Measurements from ENCODE around the gene SDF4.

SDF4 gene

DNA sequence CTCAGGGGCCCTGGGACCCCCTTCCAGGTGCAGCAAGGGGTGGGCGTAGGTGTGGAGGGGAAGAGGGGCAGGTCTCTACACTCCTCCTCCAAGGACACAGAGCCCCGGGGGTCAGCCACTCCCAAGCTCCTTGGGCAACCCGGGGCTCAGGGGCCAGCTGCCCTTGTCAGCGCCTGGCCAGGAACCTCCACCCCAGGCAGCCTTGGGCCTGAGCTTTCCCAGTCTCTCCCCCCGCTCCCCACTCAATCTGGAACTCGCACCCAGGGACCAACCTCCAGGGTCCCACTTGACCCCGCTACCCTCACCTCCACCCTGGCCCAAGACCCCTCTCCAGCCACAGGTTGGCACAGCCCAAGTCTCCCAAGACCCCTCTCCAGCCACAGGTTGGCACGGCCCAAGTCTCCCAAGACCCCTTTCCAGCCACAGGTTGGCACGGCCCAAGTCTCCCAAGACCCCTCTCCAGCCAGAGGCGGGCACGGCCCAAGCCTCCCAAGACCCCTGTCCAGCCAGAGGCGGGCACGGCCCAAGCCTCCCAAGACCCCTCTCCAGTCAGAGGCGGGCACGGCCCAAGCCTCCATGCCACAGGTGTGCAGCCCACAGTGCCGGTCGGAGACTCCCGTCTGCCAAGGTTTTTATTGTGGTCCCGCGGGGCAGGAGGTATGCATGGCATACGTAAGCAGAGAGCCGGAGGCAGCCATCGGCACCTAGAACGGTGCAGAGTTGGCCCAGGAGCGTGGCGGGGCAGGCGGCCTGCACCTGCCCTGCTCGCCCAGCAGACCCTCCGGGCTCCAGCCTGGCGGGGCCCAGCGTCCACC is 20.9 kb downstream of the SDF4 start:
- no peak for DNase-seq

DNA sequence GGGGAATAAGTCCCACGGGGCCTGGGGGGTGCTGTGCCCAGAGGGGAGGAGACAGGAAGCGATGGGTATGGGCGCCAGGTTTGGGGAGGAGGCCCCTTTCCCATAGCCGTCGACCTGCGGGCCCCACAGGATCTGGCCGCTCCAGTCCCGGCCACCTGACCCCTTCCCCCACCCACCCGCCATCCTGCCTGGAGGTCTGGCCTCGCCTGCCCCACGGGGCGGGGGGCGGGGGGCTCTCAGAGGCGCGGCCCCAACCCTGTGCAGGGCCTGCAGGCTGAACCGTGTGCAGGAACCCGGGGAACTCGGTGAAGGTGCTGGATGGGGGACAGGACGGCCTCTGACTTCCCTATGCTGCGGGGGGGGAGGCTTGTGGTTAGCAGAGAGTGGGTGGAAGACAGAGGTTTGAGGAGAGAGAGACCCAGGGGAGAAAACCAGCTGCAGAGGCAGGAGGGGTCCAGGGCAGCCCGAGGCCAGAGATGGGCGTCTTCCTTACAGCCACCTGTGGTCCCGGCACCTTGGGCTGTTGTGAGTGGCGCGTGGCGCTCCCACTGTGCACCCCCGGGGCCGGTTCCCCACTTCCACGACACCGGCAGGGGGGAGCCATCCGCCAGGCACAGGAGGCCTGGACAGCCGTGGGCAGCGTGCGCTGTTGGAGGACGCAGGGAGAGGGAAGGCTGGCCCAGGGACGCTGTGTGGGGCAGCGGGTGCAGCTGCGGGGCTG is 22.9 kb downstream of the SDF4 start:
- no peak for DNase-seq

DNA sequence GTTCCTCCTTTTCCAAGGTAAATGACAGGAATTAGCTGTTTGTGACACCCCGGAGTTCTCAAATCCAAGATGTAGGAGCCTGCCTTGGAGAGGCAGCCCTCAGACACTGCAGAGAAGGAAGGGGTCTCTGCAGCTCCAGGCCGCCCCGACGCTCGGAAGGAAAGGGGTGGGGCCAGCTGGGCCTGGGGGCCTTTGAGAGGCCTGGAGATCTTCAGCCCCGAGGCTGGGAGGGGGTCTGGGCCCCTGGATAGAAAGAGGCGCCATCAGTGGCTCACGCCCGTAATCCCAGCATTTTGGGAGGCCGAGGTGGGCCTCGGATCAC is 24.3 kb downstream of the SDF4 start:
- no peak for DNase-seq

DNA sequence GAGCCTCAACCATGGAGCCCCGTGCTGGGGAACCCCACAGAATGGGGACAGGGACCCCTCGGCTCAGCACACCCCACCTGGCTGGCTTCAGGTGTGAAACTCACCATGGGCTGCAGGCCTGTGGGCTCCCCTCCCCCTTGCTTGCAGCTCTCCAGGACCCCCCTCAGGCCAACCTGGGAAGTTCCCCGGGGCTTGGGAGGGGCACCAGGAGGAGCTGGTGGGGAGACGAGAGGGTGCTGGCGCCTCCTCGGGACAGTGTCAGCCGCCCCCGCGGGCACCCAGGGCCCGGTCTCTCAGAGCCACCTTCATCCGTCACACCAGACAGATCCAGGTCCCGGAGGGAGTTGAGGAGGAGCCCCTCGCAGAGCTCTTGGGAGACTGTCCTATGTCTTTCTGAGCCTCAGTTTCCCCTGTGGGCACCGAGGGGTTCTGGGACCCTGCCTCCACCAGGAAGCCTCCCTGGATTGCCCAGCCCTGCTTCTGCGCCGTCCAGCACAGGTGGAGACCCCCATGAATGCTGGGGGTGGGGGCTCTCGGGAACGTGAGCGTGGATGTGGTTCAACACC is 24.8 kb downstream of the SDF4 start:
- no peak for DNase-seq

DNA sequence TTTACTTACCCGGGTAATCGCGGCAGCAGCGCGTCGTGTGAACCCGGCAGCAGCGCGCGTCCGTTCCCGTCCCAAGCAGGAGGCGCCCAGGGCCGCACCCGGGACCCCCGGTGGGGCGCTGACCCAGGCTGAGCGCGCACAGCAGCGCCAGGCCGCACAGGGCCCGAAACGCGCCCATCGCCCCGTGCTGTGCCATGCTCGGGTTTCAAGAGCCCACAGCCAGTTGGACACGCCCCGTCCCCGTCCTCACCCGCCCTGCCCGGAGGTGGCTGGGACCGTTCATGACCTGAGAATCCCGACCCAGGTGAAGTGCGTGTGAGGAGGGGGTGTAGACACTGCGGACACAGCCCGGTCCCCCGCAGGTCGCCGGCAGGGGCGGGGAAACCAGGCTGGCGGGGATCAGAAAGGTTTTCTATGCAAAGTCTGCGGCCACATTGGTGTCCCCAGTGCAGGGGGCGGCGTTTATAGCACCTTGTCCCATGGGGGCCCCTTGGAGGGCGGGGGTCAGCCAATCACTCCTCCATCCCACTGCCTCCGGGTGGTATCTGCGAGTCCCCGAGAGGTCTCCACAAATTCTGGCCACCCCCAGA is 25.3 kb downstream of the SDF4 start, which contains the start of gene TNFRSF18:
TNFRSF18 (minus strand) TSS at position 217 of the 590 bp plus-strand sequence; CDS start at position 196, 21 bp downstream.
- DNase-seq: no peak

DNA sequence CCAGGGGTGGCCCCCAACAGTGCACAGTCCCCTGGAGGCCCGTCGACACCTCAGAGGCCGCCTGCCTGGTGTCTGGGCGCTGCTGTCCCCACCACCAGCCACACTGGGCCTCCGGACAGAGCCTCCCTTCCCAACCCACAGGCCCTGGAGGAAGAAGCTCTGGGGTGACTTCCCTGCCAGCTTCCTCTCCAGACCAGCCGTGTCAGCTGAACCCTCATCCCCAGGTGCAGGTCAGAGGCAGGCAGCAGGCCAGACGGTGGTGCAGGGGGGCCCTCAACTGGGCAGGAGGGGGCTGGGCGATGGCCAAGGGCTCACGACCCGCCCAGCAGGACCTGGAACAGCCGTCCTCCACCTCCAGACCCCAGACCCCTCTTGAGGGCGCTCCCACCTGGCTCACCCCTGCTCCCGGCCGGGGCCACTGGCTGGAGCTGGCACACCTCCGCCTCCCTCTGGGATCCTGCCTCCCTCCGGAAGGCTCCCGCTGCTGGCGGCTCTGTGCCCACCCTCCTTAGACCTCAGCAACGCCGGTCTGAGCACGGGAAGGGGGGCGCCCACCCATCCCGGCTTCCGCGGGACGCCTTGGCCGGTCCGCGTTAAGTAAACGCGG is 25.9 kb downstream of the SDF4 start:
- DNase-seq: no peak

DNA sequence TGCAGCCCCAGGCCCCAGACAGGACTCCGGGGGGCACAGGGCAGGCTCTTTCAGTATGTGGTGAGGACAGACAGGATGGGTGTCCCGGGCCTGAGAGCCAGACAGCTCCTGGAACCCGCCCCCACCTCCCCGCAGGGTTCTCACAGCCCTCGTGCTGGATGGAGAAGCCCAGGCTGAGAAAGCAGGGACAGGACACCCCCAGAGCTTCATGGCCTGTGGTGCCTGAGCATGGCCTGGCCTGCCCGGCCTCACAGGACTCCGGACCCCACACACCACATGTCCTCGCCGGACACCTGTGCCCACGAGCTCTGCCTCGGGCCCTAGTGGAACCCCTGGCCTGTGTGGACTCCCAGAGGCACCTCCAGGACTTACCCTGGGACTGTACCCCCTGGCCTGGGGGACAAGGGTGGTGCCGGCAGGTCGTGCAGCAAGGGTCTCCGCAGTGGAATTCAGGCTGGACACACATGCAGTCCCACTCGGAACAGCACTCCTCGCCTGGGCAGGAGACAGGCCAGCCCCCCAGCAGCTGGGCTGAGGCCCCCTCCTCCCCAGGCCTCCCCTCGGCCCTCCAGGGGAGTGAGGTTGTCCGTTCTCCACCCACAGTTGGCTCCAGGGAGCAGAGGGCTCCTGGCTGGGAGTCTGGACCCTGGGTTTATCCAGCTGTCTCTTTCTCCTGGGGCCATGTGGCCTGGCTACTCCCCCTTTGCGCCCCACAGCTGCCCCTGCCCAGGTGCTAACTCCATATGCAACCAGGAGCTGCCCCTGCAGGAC is 26.6 kb downstream of the SDF4 start:
- no peak for DNase-seq

DNA sequence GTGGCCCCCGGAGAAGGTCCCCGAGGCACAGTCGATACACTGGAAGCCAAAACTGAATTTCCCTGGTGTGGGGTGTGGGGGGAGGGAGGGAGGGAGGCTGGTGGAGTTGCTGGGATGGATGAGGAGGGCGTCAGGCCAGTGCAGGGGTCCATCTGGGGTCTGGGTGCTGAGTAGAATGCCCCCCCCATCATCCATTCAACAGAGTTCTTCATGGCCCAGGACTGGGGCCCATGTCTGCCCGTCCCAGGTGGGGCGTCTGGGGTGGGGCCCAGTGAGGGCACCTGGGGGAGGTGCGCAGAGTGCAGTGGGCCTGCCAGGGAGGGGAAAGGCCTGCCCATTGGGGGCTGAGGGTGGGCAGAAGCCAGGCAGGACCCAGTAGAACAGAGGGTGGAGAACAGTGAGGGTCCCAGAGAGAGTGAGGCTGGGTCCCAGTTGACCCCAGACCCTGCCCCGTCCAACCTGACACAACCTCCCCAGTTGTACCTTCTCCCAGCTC is 27.3 kb downstream of the SDF4 start:
- DNase-seq: no peak

DNA sequence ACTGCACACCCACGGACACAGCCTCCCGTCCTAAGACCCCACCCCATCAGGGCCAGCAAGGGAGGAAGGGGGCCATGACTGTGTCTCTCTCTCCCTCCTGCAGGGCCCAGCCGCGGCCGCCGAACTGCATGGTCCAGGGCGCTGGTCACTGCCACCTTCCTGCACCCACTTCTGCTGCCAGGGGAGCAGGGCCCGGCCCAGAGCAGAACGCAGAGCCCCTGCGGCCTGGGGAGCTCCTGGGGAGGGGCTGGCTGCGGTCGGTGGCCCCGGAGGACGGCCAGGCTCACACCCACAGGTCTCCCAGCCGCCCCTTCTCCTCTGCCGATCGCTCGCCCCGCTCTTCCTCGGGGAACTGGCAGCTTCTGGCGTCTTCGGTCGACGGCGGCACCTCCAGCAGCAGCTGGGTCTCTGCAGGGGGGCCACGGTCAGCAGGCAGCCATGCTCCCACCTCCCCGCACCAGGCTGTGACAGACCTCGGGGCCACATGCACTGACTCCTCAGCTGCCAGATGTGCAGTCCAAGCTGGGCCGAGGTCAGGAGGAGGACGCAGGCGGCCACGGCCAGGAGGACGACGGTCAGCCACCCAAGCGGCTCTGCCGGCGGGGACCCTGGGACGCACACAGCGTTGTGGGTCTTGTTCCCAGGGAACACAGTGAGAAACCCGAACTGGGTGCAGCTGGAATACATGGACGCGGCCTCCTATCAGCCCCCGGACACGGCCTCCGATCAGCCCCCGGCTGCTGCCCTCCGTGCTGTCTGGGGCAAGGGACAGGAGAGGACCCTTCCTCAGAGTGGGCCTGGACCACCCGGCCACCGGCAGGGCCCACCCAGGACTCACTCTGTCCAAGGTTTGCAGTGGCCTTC is 28.0 kb downstream of the SDF4 start:
- DNase-seq: no peak

DNA sequence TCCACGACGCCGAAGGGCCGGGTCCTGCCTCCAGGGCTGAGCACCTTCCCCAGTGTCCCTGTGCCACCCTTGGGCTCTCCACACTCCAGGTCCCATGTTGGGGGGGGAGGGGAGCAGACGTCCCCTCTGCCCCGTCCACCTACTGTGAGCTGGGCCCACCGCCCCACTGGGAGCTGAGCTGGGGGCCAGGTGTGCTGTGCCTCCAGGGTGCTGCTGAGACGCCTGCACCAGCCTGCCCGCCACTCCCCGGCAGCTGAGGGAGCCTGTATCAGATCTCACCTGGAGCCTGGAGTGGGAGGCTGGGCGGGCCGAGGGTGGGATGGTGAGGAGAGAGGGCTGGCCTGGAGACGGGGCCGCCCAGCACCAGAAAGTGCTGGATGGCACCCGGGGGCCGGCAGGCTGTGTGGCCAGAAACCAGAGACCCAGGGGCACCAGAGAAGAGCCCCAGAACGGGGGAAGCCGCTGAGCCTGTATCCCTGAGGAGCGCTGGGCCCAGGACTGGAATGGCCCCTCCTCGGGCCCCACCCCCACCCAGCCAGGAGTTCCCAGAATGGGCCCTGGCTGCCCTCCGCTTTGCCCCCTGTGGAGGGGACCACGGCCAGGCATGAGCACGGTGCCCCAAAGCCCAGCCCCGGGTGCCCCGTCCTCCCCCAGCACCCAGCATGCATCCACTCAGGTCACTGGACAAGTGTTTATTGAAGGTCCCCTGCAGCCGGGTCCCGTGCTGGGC is 28.8 kb downstream of the SDF4 start:
- DNase-seq: no peak

DNA sequence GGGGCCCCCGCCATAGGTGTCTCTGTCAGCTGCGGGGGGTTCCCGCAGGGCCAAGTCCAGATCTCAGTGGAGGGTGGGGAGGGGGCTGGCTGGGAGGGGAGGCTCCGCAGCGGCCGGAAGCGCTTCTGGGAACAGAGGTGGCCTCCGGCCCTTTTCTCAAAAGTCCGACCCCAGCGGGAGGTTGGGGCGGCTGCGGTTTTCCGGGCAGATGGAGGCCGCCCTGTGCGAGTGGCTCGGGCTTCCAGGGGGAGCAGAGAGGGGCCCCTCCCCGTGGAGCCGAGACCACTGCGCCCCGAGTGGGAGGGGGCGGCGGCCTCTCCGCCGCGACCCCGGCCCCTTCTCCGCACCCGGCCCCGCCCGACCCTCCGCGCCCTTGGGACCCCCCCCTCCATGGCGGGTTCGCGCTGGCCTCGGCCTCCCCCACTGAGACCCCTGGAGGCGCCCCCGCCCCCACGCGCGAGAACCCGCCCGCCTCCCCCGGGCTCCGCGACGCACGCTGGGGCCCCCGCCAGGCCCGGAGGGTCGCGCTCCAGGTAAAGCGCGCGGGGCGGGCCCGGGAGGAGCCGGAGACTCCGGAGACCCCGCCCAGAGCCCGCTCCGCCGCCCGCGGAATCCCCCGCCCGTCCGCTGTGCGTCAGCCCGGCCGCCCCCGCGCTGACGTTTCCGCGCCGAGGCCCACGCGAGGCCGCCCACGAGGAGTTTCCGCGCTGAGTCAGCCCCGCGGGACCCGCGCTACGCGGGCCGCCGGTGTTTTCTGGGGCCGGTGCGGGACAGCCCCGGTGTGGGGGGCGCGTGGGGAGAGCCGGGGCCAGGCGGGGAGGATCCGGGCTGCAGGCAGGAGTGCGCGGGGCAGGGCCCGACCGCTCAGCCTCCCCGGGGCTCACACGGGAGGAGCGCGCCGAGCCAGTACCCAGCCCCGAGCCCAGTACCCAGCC is 30.7 kb downstream of the SDF4 start:
- DNase-seq: no peak

DNA sequence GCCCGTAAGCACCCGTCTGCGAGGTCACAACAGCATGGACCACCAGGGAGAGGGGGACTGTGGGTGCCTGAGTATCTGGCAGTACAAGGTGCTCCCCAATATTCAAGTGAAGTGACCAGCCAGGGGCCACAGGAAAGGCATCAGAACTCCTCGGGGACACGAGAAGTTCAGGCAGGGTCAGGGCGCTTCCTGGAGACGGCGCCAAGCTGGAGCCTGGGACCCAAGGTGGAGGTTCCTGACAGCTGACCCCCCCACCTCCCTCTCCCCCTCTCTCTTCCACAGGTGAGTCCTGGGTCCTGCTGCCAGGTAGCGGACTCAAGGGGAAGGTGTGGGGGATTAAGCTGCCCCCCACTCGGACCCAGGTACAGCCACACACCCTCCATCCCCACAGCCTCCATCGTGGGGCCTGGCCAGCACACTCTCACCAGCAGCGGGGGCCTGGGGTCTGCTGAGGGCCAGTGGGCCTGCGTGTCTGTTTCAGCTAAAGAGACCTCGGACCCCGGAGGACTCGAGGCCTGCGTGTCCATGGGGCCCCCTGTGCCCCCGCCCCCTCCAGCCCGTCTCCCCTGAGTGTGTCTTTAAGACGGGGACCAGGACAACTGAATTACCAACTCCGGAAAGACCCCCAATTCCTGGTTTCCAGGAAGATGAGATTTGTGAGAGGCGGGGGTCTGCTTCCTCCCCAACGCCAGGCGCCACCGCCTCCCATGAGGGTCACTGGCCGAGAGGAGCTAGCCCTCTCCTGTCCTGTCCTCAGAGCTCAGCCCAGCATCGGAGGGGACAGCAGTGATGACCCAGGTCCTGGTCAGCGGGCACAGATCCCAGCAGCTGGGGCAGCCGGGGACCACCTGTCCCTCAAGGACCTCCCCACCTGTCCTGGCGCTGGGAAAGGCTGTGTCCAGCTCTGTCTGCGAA is 31.6 kb downstream of the SDF4 start:
- DNase-seq: no peak

DNA sequence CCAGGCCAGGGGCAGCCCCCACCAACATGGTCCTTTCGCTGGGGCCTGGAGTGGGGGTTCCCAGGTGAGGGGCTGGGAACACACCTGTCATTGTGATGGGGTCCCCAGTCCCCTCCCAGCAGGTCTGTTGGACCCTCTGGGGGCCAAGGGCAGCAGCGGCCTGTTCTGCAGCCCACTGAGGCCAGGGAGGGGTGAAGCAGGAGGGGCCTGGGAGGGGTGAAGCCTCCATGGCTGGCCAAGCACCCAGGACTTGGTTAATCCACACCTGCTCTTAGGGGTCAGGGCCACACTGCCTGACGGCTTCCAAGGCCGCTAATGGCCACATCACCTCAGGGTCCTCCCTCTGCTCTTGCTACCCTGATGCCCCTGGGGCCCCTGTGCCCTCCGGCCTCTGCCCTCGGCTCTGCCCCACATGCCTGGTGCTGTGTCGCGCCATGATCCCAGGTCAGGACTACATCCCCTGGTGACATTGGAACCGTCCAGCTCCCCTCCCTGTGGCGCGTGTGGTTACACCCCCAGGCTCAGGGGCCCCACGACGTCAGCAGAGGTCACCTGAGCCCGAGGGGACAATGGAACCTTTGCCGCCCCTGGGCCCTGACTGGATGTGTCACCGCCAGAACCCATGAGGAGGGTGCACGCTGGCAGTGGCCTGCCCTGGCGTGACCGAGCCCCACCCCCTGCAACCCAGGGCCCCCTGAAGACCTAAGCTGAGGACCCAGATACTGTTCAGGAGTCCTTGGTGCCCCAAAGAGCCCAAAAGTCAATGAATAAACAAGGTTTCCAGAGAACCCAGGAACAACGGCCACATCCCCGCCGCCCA is 32.5 kb downstream of the SDF4 start:
- DNase-seq: no peak

DNA sequence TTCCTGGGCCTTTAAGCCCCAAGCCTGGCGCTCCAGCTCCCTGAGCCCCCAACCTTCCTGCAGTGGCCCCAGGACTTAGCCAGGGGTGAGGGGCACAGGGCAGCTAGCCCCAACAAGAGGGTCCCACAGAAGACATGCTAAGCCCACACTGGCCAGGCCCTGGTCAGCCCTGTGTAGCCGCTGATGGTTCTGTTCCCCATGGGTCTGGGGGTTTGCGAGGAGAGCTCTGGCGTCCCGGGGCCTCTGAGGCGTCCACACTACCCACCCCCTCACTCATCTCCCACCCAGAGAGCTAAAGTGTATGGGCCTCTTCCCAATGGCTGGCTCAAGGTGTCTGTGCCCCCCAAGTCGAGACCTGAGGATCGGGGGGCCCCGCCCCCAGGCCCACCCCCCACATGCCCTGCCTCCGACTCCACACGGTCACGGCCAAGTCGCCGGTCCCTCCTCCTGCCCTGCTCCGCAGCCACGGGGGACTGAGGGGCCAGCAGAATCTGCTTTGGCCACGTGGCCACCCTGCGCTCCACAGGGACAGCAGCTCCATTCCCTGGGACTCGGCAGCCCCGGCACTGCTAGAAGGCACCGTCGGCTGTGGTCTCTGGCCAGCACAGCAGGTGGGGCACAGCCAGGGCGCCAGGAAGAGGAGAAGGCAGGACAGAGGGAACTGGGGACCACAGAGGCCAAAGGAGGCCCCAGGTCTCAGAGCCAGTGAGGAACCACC is 33.2 kb downstream of the SDF4 start:
- DNase-seq: no peak

DNA sequence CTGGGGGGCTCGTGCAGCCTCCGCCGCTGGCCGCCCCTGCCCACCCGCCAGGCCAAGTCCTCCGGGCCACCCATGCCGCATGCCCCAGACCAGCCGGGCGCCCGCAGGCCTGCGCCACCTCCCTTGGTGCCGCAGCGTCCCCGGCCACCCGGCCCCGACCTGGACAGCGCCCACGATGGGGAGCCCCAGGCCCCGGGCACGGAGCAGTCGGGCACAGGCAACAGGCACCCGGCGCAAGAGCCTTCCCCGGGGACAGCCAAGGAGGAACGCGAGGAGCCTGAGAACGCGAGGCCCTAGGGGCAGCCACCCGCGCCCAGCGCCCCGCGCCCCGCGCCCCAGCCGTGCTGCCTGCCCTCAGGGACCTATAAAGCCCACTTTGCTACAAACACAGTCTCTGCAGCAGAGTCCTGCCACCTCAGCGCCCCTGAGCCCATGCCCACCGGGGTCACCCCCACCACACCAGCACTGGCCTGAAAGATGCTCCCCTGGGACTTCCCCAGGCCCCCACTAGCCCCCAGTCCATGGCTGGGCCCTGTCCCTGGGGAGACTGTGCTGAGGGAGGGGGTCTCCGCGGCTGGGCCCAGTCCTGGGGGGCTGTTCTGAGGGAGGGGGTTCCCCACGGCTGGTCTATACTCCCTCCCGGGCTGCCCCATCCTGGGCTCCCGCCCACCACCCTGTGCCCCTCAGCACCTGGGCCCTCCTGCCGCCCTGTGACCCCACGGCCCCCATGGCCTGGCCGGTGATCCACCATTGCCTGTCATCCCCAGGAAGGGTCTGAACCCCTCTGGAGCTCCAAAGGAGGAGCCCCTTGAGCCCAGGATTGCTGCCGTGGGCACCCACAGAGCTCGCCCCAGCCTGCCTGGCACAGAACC is 34.0 kb downstream of the SDF4 start:
- DNase-seq: no peak

DNA sequence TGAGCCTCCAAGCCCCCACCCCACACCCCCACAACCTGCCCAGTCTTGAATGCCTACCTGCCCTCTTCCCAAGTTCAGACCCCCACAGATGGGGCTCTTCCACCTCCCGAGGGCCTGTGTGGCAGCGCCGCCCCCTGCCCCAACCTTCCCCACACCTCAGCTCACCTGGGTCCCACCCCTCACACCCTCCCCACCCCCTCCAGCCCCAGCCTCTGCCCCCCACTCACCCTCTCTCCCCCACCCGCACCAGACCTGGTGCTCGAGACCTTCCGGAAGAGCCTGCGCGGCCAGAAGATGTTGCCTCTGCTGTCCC is 34.7 kb downstream of the SDF4 start:
- DNase-seq: no peak

Data from hematopoietic multipotent progenitor cell treated with erythropoietin and hydrocortisone succinate and interleukin-3 and kit ligand, for 8 days (in vitro differentiated cells).